ENCODE data around the gene CKMT1A.

- TF ChIP-seq TCF4 (CRISPR knock-in tag; IDR thresholded peaks at IDR 0.05; ENCODE audit: borderline replicate concordance), result no peak
- TF ChIP-seq PATZ1 (CRISPR knock-in tag; IDR thresholded peaks at IDR 0.05; ENCODE audit: borderline replicate concordance), result no peak
- no peak for TF ChIP-seq OSR1 (CRISPR knock-in tag; IDR thresholded peaks at IDR 0.05)
- no peak for TF ChIP-seq PPARA (CRISPR knock-in tag; IDR thresholded peaks at IDR 0.05; ENCODE audit: borderline replicate concordance)
- no peak for TF ChIP-seq TOX (CRISPR knock-in tag; IDR thresholded peaks at IDR 0.05; ENCODE audit: borderline replicate concordance)
- no peak for TF ChIP-seq CREB5 (CRISPR knock-in tag; IDR thresholded peaks at IDR 0.05; ENCODE audit: low read depth)
- TF ChIP-seq ZC3H10 (CRISPR knock-in tag; IDR thresholded peaks at IDR 0.05), result no peak
- TF ChIP-seq BACH2 (CRISPR knock-in tag; IDR thresholded peaks at IDR 0.05; ENCODE audit: borderline replicate concordance), result no peak
- TF ChIP-seq ARNTL (CRISPR knock-in tag; IDR thresholded peaks at IDR 0.05; ENCODE audit: borderline replicate concordance, low read depth), result no peak
- no peak for TF ChIP-seq ZFP30 (CRISPR knock-in tag; IDR thresholded peaks at IDR 0.05)
- no peak for TF ChIP-seq ZFP3 (CRISPR knock-in tag; IDR thresholded peaks at IDR 0.05)
- TF ChIP-seq ESRRG (CRISPR knock-in tag; IDR thresholded peaks at IDR 0.05), result no peak
Measured at GRCh38 chr15:43735416-43735815, 41.8 kb downstream of the CKMT1A start.
